ENCODE results near the gene CIC. TPM values are rescaled to one million over a fixed set of nuclear protein-coding genes. Genes with fewer than 3 reads are reported as not detected.

Gene CIC
- total and polyA plus RNA-seq, 9 of the 15 experiments (the other 6 are each of a cell fraction or from before 2014, with no cell fraction given) = 0.07 to 44.7 (median 8.6) TPM

GRCh38 chr19:42229855-42230351 lies 39.1 kb upstream of the CIC start (continued):
- TF ChIP-seq GTF2F1 (IDR thresholded peaks at IDR 0.05; ENCODE audit: low read depth, low read length) = peak; percentile 40; the same call in 1 of the 2 replicates
- TF ChIP-seq RBM34 (IDR thresholded peaks at IDR 0.05; ENCODE audit: borderline replicate concordance, insufficient read depth, low read length) = no peak
- TF ChIP-seq IFI16 (CRISPR knock-in tag; IDR thresholded peaks at IDR 0.05) = no peak
- TF ChIP-seq ZBTB34 (CRISPR knock-in tag; IDR thresholded peaks at IDR 0.05) = no peak
- no peak for TF ChIP-seq ZBTB2 (IDR thresholded peaks at IDR 0.05)
- no peak for TF ChIP-seq GTF2B (IDR thresholded peaks at IDR 0.05; ENCODE audit: extremely low read depth, insufficient read length)
- no peak for TF ChIP-seq UBTF (IDR thresholded peaks at IDR 0.05; ENCODE audit: borderline replicate concordance in 1 of 2, low read depth in 2 of 2, low read length in 2 of 2)
- TF ChIP-seq L3MBTL2 (IDR thresholded peaks at IDR 0.05) = peak; percentile 72
- no peak for TF ChIP-seq EGR1 (conservative IDR thresholded peaks at IDR 0.05)
- TF ChIP-seq TRIM25 (IDR thresholded peaks at IDR 0.05; ENCODE audit: borderline replicate concordance) = no peak
- TF ChIP-seq THRA (IDR thresholded peaks at IDR 0.05) = no peak
- no peak for TF ChIP-seq KLF6 (CRISPR knock-in tag; IDR thresholded peaks at IDR 0.05; ENCODE audit: borderline replicate concordance)
- no peak for TF ChIP-seq PTRF (tag; IDR thresholded peaks at IDR 0.05)
- TF ChIP-seq ZC3H11A (IDR thresholded peaks at IDR 0.05; ENCODE audit: low read depth, low read length) = no peak
- TF ChIP-seq SMAD4 (CRISPR knock-in tag; conservative IDR thresholded peaks at IDR 0.05) = 0 out of 2 replicates have a peak, but pooled peaks have one; percentile 36
- TF ChIP-seq ZNF445 (CRISPR knock-in tag; IDR thresholded peaks at IDR 0.05; ENCODE audit: low read depth) = no peak
- no peak for TF ChIP-seq TRIM24 (IDR thresholded peaks at IDR 0.05)
- TF ChIP-seq ZNF408 (CRISPR knock-in tag; IDR thresholded peaks at IDR 0.05; ENCODE audit: low read depth) = no peak
- TF ChIP-seq PHF20 (IDR thresholded peaks at IDR 0.05; ENCODE audit: partially characterized antibody) = no peak
- no peak for TF ChIP-seq MCM2 (IDR thresholded peaks at IDR 0.05; ENCODE audit: low read depth)
